SK-N-SH (cell line): ENCODE measurements around the gene ABCC5. TPM values are rescaled to one million over a fixed set of nuclear protein-coding genes. Genes with fewer than 3 reads are reported as not detected.

Source experiments
- CTCF ChIA-PET: fragments of 300-600, 350-600 bp; formaldehyde crosslinking; extraction: SDS; loops from one replicate; lab custom pipeline; 2021; lab: Yijun Ruan, JAX
- POLR2A ChIA-PET: fragments of 350-600 bp; sonication (Branson Sonifier 250); formaldehyde crosslinking; extraction: SDS; loops from one replicate; lab custom pipeline; 2020; ENCODE audit warnings: antibody characterized with exemption, inconsistent platforms; lab: Yijun Ruan, JAX
- DNase-seq: peaks from one replicate; pipeline ENCODE4 v3.0.0; 2012
- H2AFZ ChIP-seq: fragments of 200-600 bp; sonication (generic); 2 replicates; pipeline ENCODE4 v1.8.1; 2016; ENCODE audit warnings: antibody characterized with exemption, mild to moderate bottlenecking, low read depth
- H3F3A ChIP-seq: fragments of 200-600 bp; sonication (generic); replicated peaks from 2 replicates; pipeline ENCODE3; 2016; ENCODE audit warnings: antibody characterized with exemption, mild to moderate bottlenecking; ENCODE audit not compliant: insufficient read depth
- H3K27ac ChIP-seq, 2 experiments: fragments of 200-500 bp in 1 of 2; fragments of 200-600 bp in 1 of 2; sonication (Bioruptor generic) in 1 of 2; sonication (generic), shearing (Covaris generic) in 1 of 2; 2 replicates each; pipeline versions ENCODE4 v1.5.1 to v1.6.1; 2014 to 2016; ENCODE audit warnings: low read depth in 2 of 2, inconsistent platforms in 1 of 2, low read length in 1 of 2, mild to moderate bottlenecking in 1 of 2, mixed read lengths in 1 of 2
- H3K27me3 ChIP-seq: fragments of 200-600 bp; sonication (generic), shearing (Covaris generic); 2 replicates; pipeline ENCODE4 v1.6.1; 2016; ENCODE audit warnings: mixed run types; ENCODE audit not compliant: insufficient read depth
- H3K36me3 ChIP-seq, 2 experiments: fragments of 200-500 bp in 1 of 2; fragments of 200-600 bp in 1 of 2; sonication (Bioruptor generic) in 1 of 2; sonication (generic) in 1 of 2; replicated peaks in 1 of 2; 2 replicates each; pipeline versions ENCODE3 to v1.5.1; 2014 to 2016; ENCODE audit warnings: low read length in 1 of 2, mild to moderate bottlenecking in 1 of 2; ENCODE audit not compliant: insufficient read depth in 2 of 2, control insufficient read depth in 1 of 2
- H3K4me1 ChIP-seq, 2 experiments: fragments of 200-500 bp in 1 of 2; fragments of 200-600 bp in 1 of 2; sonication (Bioruptor generic) in 1 of 2; sonication (generic), shearing (Covaris generic) in 1 of 2; 2 replicates each; pipeline versions ENCODE4 v1.5.1 to v1.6.1; 2014 to 2016; ENCODE audit warnings: low read depth in 1 of 2, low read length in 1 of 2, mixed run types in 1 of 2; ENCODE audit not compliant: insufficient read depth in 2 of 2, control insufficient read depth in 1 of 2
- H3K4me2 ChIP-seq: fragments of 200-600 bp; sonication (generic), shearing (Covaris generic); 2 replicates; pipeline ENCODE4 v1.6.1; 2017; ENCODE audit warnings: mixed run types
- H3K4me3 ChIP-seq, 2 experiments: fragments of 200-500 bp in 1 of 2; fragments of 200-600 bp in 1 of 2; sonication (Bioruptor generic) in 1 of 2; sonication (generic), shearing (Covaris generic) in 1 of 2; 2 replicates each; pipeline versions ENCODE4 v1.5.1 to v1.8.1; 2014 to 2016; ENCODE audit warnings: low read depth in 2 of 2, inconsistent platforms in 1 of 2, low read length in 1 of 2, mild to moderate bottlenecking in 1 of 2, mixed read lengths in 1 of 2, moderate library complexity in 1 of 2
- H3K79me2 ChIP-seq: fragments of 200-600 bp; sonication (generic); 2 replicates; pipeline ENCODE4 v1.8.1; 2017; ENCODE audit warnings: mild to moderate bottlenecking; ENCODE audit not compliant: insufficient read depth
- H3K9ac ChIP-seq: fragments of 200-600 bp; sonication (generic); 2 replicates; pipeline ENCODE4 v1.6.1; 2017; ENCODE audit warnings: mixed run types
- H3K9me2 ChIP-seq: fragments of 200-600 bp; sonication (generic); 2 replicates; pipeline ENCODE4 v1.6.1; 2017; ENCODE audit warnings: mixed run types
- H3K9me3 ChIP-seq: fragments of 200-600 bp; sonication (generic); 2 replicates; pipeline ENCODE4 v1.6.1; 2017; ENCODE audit warnings: mixed run types, mild to moderate bottlenecking, moderate library complexity
- H4K20me1 ChIP-seq: fragments of 200-600 bp; sonication (generic); 2 replicates; pipeline ENCODE4 v1.6.1; 2017; ENCODE audit warnings: mild to moderate bottlenecking, mixed run types; ENCODE audit not compliant: insufficient read depth
- CHD2 ChIP-seq: fragments of 150-350 bp; IDR thresholded peaks from 2 replicates; pipeline ENCODE4 v1.6.1; 2018; ENCODE audit warnings: low read length; ENCODE audit not compliant: partially characterized antibody
- CTCF ChIP-seq: fragments of 200-600 bp; sonication (generic); IDR thresholded peaks from 2 replicates; pipeline ENCODE4 v1.6.1; 2017; ENCODE audit warnings: antibody characterized with exemption, mild to moderate bottlenecking, moderate library complexity
- EZH2phosphoT487 ChIP-seq: fragments of 200-600 bp; sonication (generic); IDR thresholded peaks from 2 replicates; pipeline ENCODE4 v1.6.1; 2017; ENCODE audit warnings: low read depth, mixed run types, mild to moderate bottlenecking, antibody characterized with exemption, moderate library complexity, borderline replicate concordance
- FOSL2 ChIP-seq: IDR thresholded peaks from 2 replicates; pipeline ENCODE4 v1.4.0; 2012; ENCODE audit warnings: low read depth, mild to moderate bottlenecking, moderate library complexity, borderline replicate concordance
- FOXM1 ChIP-seq: IDR thresholded peaks from 2 replicates; pipeline ENCODE4 v1.4.0; 2012; ENCODE audit warnings: low read depth, mild to moderate bottlenecking
- GABPA ChIP-seq: IDR thresholded peaks from 2 replicates; pipeline ENCODE4 v1.4.0; 2012; ENCODE audit warnings: low read depth, mild to moderate bottlenecking
- GATA2 ChIP-seq: sonication (generic); formaldehyde crosslinking; IDR thresholded peaks from 2 replicates; pipeline ENCODE4 v1.5.0; 2020; ENCODE audit warnings: mild to moderate bottlenecking, missing genetic modification reagents
- JUND ChIP-seq: IDR thresholded peaks from 2 replicates; pipeline ENCODE4 v1.4.0; 2012
- POLR2AphosphoS5 ChIP-seq: IDR thresholded peaks from 2 replicates; pipeline ENCODE4 v1.6.1; 2012; ENCODE audit warnings: low read depth, low read length
- RAD21 ChIP-seq: IDR thresholded peaks from 2 replicates; pipeline ENCODE4 v1.6.1; 2012; ENCODE audit warnings: mild to moderate bottlenecking, low read length
- RFX5 ChIP-seq: IDR thresholded peaks from 2 replicates; pipeline ENCODE4 v1.6.1; 2012; ENCODE audit warnings: mild to moderate bottlenecking, improper control_type of control experiment, low read length
- RXRA ChIP-seq: IDR thresholded peaks from 2 replicates; pipeline ENCODE4 v1.4.0; 2012; ENCODE audit warnings: low read depth, mild to moderate bottlenecking, borderline replicate concordance
- SMC3 ChIP-seq: IDR thresholded peaks from 2 replicates; pipeline ENCODE4 v1.6.1; 2012; ENCODE audit warnings: low read depth, low read length, improper control_type of control experiment
- TAF1 ChIP-seq: IDR thresholded peaks from 2 replicates; pipeline ENCODE4 v1.6.1; 2012; ENCODE audit warnings: low read depth, mild to moderate bottlenecking, low read length, moderate library complexity, borderline replicate concordance
- TEAD4 ChIP-seq: IDR thresholded peaks from 2 replicates; pipeline ENCODE4 v1.4.0; 2012; ENCODE audit warnings: mild to moderate bottlenecking, borderline replicate concordance; ENCODE audit not compliant: insufficient read depth
- WGBS: methylation state at CpG from one replicate; pipeline ENCODE4 v1.1.6; 2017; ENCODE audit warnings: low lambda C conversion rate; 5-methylcytosine and 5-hydroxymethylcytosine counted together
- polyA plus RNA-seq, 3 experiments: library from polyadenylated mRNA; depleted of rRNA; stranded (reverse); fragments of >200 nt; gene quantifications; 2 replicates each; pipeline ENCODE4 v1.2.3, GENCODE V29; 2012
- TF ChIP-seq, protein P1 (sequence below): IDR thresholded peaks from 2 replicates; pipeline ENCODE4 v1.4.0; 2012; ENCODE audit warnings: low read depth, borderline replicate concordance
- TF ChIP-seq, protein P2 (sequence below): IDR thresholded peaks from 2 replicates; pipeline ENCODE4 v1.4.0; 2012; ENCODE audit warnings: low read depth

Gene ABCC5
- polyA plus RNA-seq, 1 of the 3 experiments (the other 2 are of a cell fraction) = 25.9 TPM

GRCh38 chr3:183907176-183907575 is 110.5 kb downstream of the ABCC5 start:
- POLR2A ChIA-PET = no interaction called here
- CTCF ChIA-PET = interaction anchor here (1.7 kb wide), 1 partner anchor 12 kb away, joined by 9 read pairs; no protein-coding TSS in a partner anchor
- no peak for TF ChIP-seq GATA2 (CRISPR knock-in tag)
- no peak for TF ChIP-seq RXRA
- TF ChIP-seq CTCF = no peak
- no peak for TF ChIP-seq POLR2AphosphoS5
- TF ChIP-seq, protein P1, sequence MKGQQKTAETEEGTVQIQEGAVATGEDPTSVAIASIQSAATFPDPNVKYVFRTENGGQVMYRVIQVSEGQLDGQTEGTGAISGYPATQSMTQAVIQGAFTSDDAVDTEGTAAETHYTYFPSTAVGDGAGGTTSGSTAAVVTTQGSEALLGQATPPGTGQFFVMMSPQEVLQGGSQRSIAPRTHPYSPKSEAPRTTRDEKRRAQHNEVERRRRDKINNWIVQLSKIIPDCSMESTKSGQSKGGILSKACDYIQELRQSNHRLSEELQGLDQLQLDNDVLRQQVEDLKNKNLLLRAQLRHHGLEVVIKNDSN = no peak
- no peak for TF ChIP-seq GABPA

DNA sequence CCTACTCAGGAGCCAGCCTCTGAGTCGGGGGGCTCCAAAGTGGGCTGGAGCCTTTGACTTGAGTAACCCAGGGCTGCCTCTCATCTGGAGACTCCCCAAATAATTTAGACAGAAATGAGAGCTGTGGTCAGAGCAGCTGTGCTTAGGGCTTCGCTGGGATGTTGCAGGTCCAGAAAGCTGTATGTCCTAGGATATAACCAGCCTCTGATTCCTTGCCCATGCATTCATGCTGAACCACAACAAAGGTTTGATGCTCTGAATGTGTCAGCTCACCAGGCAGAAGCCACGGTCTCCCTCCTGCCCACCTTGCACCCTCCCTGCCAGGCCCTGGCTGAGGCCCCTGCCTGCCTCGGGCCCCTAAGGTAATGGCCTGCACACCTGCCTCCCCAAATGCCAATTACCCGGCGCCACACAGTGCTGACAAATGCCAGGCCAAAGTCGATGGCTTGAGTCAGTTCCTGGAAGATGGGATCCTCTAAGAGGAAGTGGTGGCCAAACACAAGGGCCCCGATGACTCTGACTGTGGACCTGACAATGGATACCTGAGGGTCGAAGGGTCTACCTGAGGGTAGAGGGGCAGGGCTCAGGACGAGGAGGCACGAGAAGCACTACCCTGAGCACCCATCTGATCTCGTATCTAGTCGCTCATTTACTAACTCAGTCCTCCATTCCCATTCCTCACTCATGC is 111.3 kb downstream of the ABCC5 start:
- no peak overlapping the region for H2AFZ ChIP-seq
- no peak for TF ChIP-seq RFX5
- no peak for TF ChIP-seq FOSL2
- no peak for TF ChIP-seq JUND
- TF ChIP-seq TEAD4 = no peak
- TF ChIP-seq, protein P2, sequence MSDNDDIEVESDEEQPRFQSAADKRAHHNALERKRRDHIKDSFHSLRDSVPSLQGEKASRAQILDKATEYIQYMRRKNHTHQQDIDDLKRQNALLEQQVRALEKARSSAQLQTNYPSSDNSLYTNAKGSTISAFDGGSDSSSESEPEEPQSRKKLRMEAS = no peak
- TF ChIP-seq GABPA = no peak
- TF ChIP-seq, protein P1 = no peak
- no peak for TF ChIP-seq TAF1
- no peak for TF ChIP-seq RXRA
- no peak for TF ChIP-seq FOXM1
- no peak for TF ChIP-seq RAD21
- TF ChIP-seq SMC3 = no peak
- no peak for TF ChIP-seq EZH2phosphoT487
- TF ChIP-seq CTCF = no peak
- TF ChIP-seq CHD2 = no peak
- no peaks in the 10 kb centered on the region for H3K9me2 ChIP-seq
- peaks cover 0 to 6% of the 10 kb centered on the region in 2 experiments; a peak in 1 of 4 replicates for H3K4me1 ChIP-seq
- H3K36me3 ChIP-seq = no peaks in the 10 kb centered on the region
- CTCF ChIA-PET = interaction anchor here (0.9 to 2.4 kb wide), 6 partner anchors 9 to 383 kb away, joined by 3 to 10 read pairs (median 4); no protein-coding TSS in a partner anchor
- H3F3A ChIP-seq = no peaks in the 10 kb centered on the region
- no peak for DNase-seq
- no peak overlapping the region for H3K4me2 ChIP-seq
- WGBS = 59% methylated on average over 11 of the region's 13 CpGs
- no peaks in the 10 kb centered on the region; the same call in 1 of the 2 replicates for H3K27me3 ChIP-seq
- no peak overlapping the region for H3K4me3 ChIP-seq
- POLR2A ChIA-PET = no interaction called here
- H3K9me3 ChIP-seq = no peaks in the 10 kb centered on the region
- H3K79me2 ChIP-seq = no peaks in the 10 kb centered on the region
- H3K27ac ChIP-seq = no peak overlapping the region
- H4K20me1 ChIP-seq = no peaks in the 10 kb centered on the region
- H3K9ac ChIP-seq = no peak overlapping the region

More at GRCh38 chr3:183907176-183907575, 110.5 kb downstream of the ABCC5 start:
- no peak for DNase-seq
- no peak overlapping the region for H3K9ac ChIP-seq
- no peaks in the 10 kb centered on the region for H3F3A ChIP-seq
- no peaks in the 10 kb centered on the region; the same call in 1 of the 2 replicates for H3K27me3 ChIP-seq
- H3K9me3 ChIP-seq = no peaks in the 10 kb centered on the region
- 77% methylated on average over 6 of the region's 6 CpGs for WGBS
- H3K4me2 ChIP-seq = no peak overlapping the region
- no peaks in the 10 kb centered on the region for H4K20me1 ChIP-seq
- no peak overlapping the region for H2AFZ ChIP-seq
- H3K27ac ChIP-seq = no peak overlapping the region
- H3K4me3 ChIP-seq = no peak overlapping the region
- H3K36me3 ChIP-seq = no peaks in the 10 kb centered on the region
- H3K4me1 ChIP-seq = peaks cover 0 to 6% of the 10 kb centered on the region in 2 experiments; a peak in 1 of 4 replicates
- no peaks in the 10 kb centered on the region for H3K79me2 ChIP-seq
- H3K9me2 ChIP-seq = no peaks in the 10 kb centered on the region
